Mesendoderm (in vitro differentiated cells): ENCODE measurements around the gene MYH14.
"Not testable (repeated sequence)": the region's sequence is repeated elsewhere in the genome, so short reads cannot be mapped to it uniquely, and the experiment has no call there.

ENCODE experiments used
- DNase-seq: peaks from one replicate; pipeline ENCODE4 v3.0.0; 2013
- H2AK5ac ChIP-seq: 2 replicates; pipeline ENCODE4 v1.6.1; 2013; ENCODE audit warnings: low read length, inconsistent platforms
- H2BK120ac ChIP-seq: 2 replicates; pipeline ENCODE4 v1.6.1; 2013; ENCODE audit warnings: low read depth, mild to moderate bottlenecking, low read length, moderate library complexity, mixed read lengths
- H2BK15ac ChIP-seq: replicated peaks from 2 replicates; pipeline ENCODE4 v1.6.1; 2013; ENCODE audit warnings: low read depth, mild to moderate bottlenecking, moderate library complexity
- H2BK5ac ChIP-seq: 2 replicates; pipeline ENCODE4 v1.6.1; 2013; ENCODE audit warnings: low read length, inconsistent platforms
- H3K18ac ChIP-seq: 2 replicates; pipeline ENCODE4 v1.6.1; 2013; ENCODE audit warnings: mild to moderate bottlenecking, low read length, mixed read lengths
- H3K23ac ChIP-seq: one replicate; pipeline ENCODE4 v1.6.1; 2013; ENCODE audit warnings: low read length
- H3K27ac ChIP-seq: 2 replicates; pipeline ENCODE4 v1.5.1; 2013; ENCODE audit warnings: low read depth, mild to moderate bottlenecking, inconsistent platforms, low read length, moderate library complexity
- H3K27me3 ChIP-seq: 2 replicates; pipeline ENCODE4 v1.6.1; 2013; ENCODE audit warnings: low read length, control low read depth, mild to moderate bottlenecking, inconsistent platforms; ENCODE audit not compliant: insufficient read depth, poor library complexity
- H3K36me3 ChIP-seq: 2 replicates; pipeline ENCODE4 v1.6.1; 2013; ENCODE audit warnings: low read length, inconsistent platforms; ENCODE audit not compliant: control insufficient read depth, insufficient read depth
- H3K4ac ChIP-seq: one replicate; pipeline ENCODE4 v1.6.1; 2013; ENCODE audit warnings: low read depth, mild to moderate bottlenecking, low read length, moderate library complexity
- H3K4me1 ChIP-seq: 2 replicates; pipeline ENCODE4 v1.6.1; 2013; ENCODE audit warnings: low read depth, low read length, inconsistent platforms; ENCODE audit not compliant: control insufficient read depth
- H3K4me2 ChIP-seq: 2 replicates; pipeline ENCODE4 v1.6.1; 2013; ENCODE audit warnings: low read length
- H3K4me3 ChIP-seq: 2 replicates; pipeline ENCODE4 v1.5.1; 2013; ENCODE audit warnings: mild to moderate bottlenecking, low read length
- H3K56ac ChIP-seq: one replicate; pipeline ENCODE4 v1.6.1; 2013; ENCODE audit warnings: low read length
- H3K79me1 ChIP-seq: 2 replicates; pipeline ENCODE4 v1.6.1; 2013; ENCODE audit warnings: low read length, inconsistent platforms
- H3K79me2 ChIP-seq: 2 replicates; pipeline ENCODE4 v1.6.1; 2013; ENCODE audit warnings: mild to moderate bottlenecking, low read length; ENCODE audit not compliant: control insufficient read depth, insufficient read depth
- H3K9ac ChIP-seq: 2 replicates; pipeline ENCODE4 v1.6.1; 2013; ENCODE audit warnings: low read length, inconsistent platforms
- H4K5ac ChIP-seq: one replicate; pipeline ENCODE4 v1.6.1; 2013; ENCODE audit warnings: low read length
- H4K8ac ChIP-seq: one replicate; pipeline ENCODE4 v1.6.1; 2013; ENCODE audit warnings: low read depth, mild to moderate bottlenecking, control low read depth, low read length, moderate library complexity
- WGBS: extraction: QIAGEN DNeasy Blood & Tissue Kit; methylation state at CpG from one replicate; pipeline ENCODE4 v1.1.7; 2013; ENCODE audit warnings: low lambda C conversion rate, missing lambda C conversion rate; ENCODE audit not compliant: insufficient coverage; ENCODE audit errors: extremely low coverage; 5-methylcytosine and 5-hydroxymethylcytosine counted together

MYH14 gene

DNA sequence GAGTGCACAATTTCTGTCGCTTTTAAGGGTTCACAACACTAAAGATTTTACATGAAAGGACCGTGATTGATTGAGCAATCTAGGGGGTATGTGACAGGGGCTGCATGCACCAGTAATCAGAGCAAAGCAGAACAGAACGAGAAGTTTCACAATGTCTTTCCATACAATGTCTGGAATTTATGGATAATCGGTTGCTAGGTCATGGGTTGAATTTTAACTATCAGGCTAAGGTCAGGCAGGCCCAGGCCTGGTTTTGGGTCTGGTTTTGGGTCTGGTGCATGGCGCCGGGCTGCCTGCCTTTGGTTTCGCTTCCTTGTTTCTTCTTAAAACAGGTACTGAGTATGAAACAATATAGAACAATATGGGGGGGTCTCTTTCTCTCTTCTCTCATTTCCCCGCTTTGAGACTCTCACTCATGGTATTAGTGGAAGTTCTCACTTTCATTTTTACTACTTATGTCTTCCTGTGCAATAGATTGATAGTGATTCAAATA lies 143.7 kb downstream of the MYH14 start:
- not testable (repeated sequence) for H2AK5ac ChIP-seq, H3K4ac ChIP-seq, H3K56ac ChIP-seq, H3K4me2 ChIP-seq, DNase-seq, H3K79me1 ChIP-seq, H3K27ac ChIP-seq, H2BK15ac ChIP-seq, H3K79me2 ChIP-seq, H3K18ac ChIP-seq, H3K23ac ChIP-seq, H4K8ac ChIP-seq, H3K36me3 ChIP-seq, H2BK120ac ChIP-seq, H3K4me1 ChIP-seq, H2BK5ac ChIP-seq, H3K27me3 ChIP-seq, H3K9ac ChIP-seq, H3K4me3 ChIP-seq, H4K5ac ChIP-seq
- WGBS = no CpG with 5 or more reads among the region's 8 CpGs

DNA sequence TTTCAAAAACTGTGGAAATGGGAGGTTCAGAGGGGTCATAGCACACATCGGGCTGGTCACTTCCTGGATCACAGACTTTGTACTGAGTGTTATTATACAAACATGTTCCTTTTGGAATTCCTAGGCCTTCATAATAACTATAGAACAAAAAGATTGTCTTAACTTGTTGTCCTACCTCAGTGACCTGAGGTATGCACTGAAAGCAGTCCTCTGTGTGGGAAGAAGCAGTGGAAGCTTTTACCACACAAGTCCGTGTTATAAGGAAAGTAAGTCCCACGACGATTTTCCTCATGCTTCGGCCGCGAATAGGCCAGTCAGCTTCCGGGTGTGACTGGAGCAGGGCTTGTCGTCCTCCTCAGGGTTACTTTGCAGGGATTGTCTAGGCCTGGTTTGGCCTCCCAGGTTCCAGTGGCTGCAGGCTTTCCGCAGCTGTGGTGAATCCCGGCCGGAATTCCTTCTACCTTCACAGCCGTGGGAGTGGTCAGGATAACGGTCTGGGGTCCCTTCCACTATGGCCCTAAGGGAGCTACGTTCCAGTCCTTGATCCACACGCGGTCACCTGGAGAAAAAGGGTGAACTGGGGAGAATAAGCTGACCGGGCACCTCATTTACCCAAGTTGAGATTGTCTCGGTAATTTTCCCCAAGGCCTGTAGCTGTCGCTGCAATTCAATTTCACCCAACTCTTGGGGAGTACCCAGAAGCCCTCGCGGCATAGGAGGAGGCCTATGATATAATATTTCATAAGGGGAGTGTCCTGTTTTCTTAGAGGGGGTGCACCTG lies 146.0 kb downstream of the MYH14 start:
- H3K36me3 ChIP-seq = no peaks in the 10 kb centered on the region
- no peaks in the 10 kb centered on the region for H3K79me2 ChIP-seq
- H3K23ac ChIP-seq = no peak overlapping the region
- DNase-seq = no peak
- no peaks in the 10 kb centered on the region for H3K27me3 ChIP-seq
- no peak overlapping the region for H2BK5ac ChIP-seq
- no peak overlapping the region for H4K8ac ChIP-seq
- no peaks in the 10 kb centered on the region for H3K79me1 ChIP-seq
- no peak overlapping the region for H4K5ac ChIP-seq
- H3K4ac ChIP-seq = no peak overlapping the region
- H2BK15ac ChIP-seq = no peak overlapping the region
- no peak overlapping the region for H3K56ac ChIP-seq
- WGBS = no CpG with 5 or more reads among the region's 22 CpGs
- H3K9ac ChIP-seq = no peak overlapping the region
- H3K18ac ChIP-seq = no peak overlapping the region
- no peak overlapping the region for H3K27ac ChIP-seq
- no peak overlapping the region for H2BK120ac ChIP-seq
- no peak overlapping the region for H2AK5ac ChIP-seq
- no peak overlapping the region for H3K4me3 ChIP-seq
- no peak overlapping the region for H3K4me2 ChIP-seq
- H3K4me1 ChIP-seq = no peaks in the 10 kb centered on the region

DNA sequence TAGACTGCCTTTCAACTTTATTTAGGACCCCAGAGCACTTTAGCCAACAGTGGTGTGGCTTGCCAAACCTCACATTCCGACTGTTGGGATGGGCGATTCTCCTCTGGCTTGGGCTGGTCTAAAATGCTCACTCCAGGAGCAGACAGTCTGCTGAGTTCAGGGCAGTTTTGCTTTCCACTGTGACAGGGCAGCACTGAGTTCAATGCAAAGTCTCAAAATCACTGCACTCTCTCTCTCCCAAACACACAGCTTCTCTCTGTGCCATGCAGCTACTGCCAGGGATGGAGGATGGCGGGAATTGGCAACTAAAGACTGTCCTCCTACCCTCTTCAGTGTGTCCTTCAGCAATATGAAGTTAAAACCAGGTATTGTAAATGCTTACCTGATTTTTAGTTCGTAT lies 148.8 kb downstream of the MYH14 start:
- no peak overlapping the region for H3K4ac ChIP-seq
- no peak overlapping the region for H3K56ac ChIP-seq
- no peak overlapping the region for H3K4me3 ChIP-seq
- no peak overlapping the region for H2BK5ac ChIP-seq
- no peaks in the 10 kb centered on the region for H3K27me3 ChIP-seq
- no peak overlapping the region for H2AK5ac ChIP-seq
- no peak overlapping the region for H3K4me2 ChIP-seq
- no peak overlapping the region for H2BK15ac ChIP-seq
- no peak overlapping the region for H3K18ac ChIP-seq
- H2BK120ac ChIP-seq = no peak overlapping the region
- H3K79me1 ChIP-seq = no peaks in the 10 kb centered on the region
- no peaks in the 10 kb centered on the region for H3K4me1 ChIP-seq
- no peak overlapping the region for H3K27ac ChIP-seq
- no peak for DNase-seq
- no peak overlapping the region for H3K23ac ChIP-seq
- H4K8ac ChIP-seq = no peak overlapping the region
- no peaks in the 10 kb centered on the region for H3K79me2 ChIP-seq
- H3K36me3 ChIP-seq = no peaks in the 10 kb centered on the region
- WGBS = no CpG with 5 or more reads among the region's 4 CpGs
- no peak overlapping the region for H4K5ac ChIP-seq
- no peak overlapping the region for H3K9ac ChIP-seq

DNA sequence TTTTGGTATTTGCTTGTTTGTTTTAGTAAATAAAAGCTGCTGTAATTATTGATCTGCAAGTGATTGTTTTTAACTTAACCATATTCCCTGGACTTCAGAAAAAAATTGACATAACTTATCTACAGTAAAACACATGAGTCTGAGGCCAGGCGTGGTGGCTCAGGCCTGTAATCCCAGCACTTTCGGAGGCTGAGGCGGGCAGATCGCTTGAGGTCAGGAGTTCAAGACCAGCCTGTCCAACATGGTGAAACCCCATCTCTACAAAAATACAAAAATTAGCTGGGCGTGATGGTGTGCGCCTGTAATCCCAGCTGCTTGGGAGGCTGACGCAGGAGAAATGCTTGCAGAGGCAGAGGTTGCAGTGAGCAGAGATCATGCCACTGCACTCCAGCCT lies 150.1 kb downstream of the MYH14 start:
- not testable (repeated sequence) for H4K8ac ChIP-seq, H2BK15ac ChIP-seq, H3K4me2 ChIP-seq, H2AK5ac ChIP-seq, H2BK5ac ChIP-seq, H3K79me1 ChIP-seq, H2BK120ac ChIP-seq, H3K9ac ChIP-seq, H3K27ac ChIP-seq, H3K27me3 ChIP-seq, H3K4me1 ChIP-seq, H3K56ac ChIP-seq, DNase-seq, H3K79me2 ChIP-seq, H3K4ac ChIP-seq, H3K18ac ChIP-seq, H4K5ac ChIP-seq, H3K36me3 ChIP-seq, H3K23ac ChIP-seq, H3K4me3 ChIP-seq
- no CpG with 5 or more reads among the region's 7 CpGs for WGBS

DNA sequence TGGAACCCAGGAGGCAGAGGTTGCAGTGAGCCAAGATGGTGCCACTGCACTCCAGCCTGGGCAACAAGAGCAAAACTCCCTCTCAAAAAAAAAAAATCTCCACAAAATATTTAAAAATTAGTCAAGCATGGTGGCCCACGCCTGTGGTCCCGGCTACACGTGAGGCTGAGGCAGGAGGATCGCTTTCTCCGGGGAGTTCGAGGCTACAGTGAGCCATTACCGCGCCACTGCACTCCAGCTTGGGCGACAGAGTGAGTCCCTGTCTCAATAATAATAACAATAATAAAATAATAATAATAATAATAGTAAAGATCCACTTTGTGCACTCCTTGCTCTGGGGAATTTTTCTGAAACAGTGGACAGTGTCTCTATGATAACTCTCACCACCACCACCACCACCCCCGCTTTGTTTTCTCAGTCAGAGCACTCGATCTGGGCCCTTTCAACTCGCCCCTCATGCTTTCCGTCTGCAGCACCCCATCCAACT lies 153.3 kb downstream of the MYH14 start:
- no peak overlapping the region for H4K5ac ChIP-seq
- no peak overlapping the region for H3K27ac ChIP-seq
- H3K79me1 ChIP-seq = no peaks in the 10 kb centered on the region
- no peaks in the 10 kb centered on the region for H3K27me3 ChIP-seq
- WGBS = no CpG with 5 or more reads among the region's 13 CpGs
- H3K4ac ChIP-seq = no peak overlapping the region
- H2BK5ac ChIP-seq = no peak overlapping the region
- no peak overlapping the region for H3K56ac ChIP-seq
- H2BK15ac ChIP-seq = no peak overlapping the region
- H3K4me3 ChIP-seq = no peak overlapping the region
- no peak overlapping the region for H2BK120ac ChIP-seq
- no peak overlapping the region for H3K23ac ChIP-seq
- no peak overlapping the region for H2AK5ac ChIP-seq
- no peak overlapping the region for H3K18ac ChIP-seq
- no peaks in the 10 kb centered on the region for H3K36me3 ChIP-seq
- H4K8ac ChIP-seq = no peak overlapping the region
- H3K9ac ChIP-seq = no peak overlapping the region
- no peaks in the 10 kb centered on the region for H3K79me2 ChIP-seq
- DNase-seq = no peak
- no peak overlapping the region for H3K4me2 ChIP-seq
- no peaks in the 10 kb centered on the region for H3K4me1 ChIP-seq
